Measurements from ENCODE around the gene SFTA2.

- TF ChIP-seq, protein P1, sequence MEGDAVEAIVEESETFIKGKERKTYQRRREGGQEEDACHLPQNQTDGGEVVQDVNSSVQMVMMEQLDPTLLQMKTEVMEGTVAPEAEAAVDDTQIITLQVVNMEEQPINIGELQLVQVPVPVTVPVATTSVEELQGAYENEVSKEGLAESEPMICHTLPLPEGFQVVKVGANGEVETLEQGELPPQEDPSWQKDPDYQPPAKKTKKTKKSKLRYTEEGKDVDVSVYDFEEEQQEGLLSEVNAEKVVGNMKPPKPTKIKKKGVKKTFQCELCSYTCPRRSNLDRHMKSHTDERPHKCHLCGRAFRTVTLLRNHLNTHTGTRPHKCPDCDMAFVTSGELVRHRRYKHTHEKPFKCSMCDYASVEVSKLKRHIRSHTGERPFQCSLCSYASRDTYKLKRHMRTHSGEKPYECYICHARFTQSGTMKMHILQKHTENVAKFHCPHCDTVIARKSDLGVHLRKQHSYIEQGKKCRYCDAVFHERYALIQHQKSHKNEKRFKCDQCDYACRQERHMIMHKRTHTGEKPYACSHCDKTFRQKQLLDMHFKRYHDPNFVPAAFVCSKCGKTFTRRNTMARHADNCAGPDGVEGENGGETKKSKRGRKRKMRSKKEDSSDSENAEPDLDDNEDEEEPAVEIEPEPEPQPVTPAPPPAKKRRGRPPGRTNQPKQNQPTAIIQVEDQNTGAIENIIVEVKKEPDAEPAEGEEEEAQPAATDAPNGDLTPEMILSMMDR (IDR thresholded peaks at IDR 0.05), result peak; percentile 70
- TF ChIP-seq POLR2AphosphoS5 (IDR thresholded peaks at IDR 0.05; ENCODE audit: low read depth, low read length) (no peak), FOXM1 (IDR thresholded peaks at IDR 0.05; ENCODE audit: low read depth) (no peak), RXRA (IDR thresholded peaks at IDR 0.05; ENCODE audit: borderline replicate concordance, low read depth) (no peak), TAF1 (IDR thresholded peaks at IDR 0.05; ENCODE audit: borderline replicate concordance, low read depth, low read length) (no peak), YY1 (IDR thresholded peaks at IDR 0.05; ENCODE audit: low read depth) (no peak), GATA2 (CRISPR knock-in tag; IDR thresholded peaks at IDR 0.05) (no peak), ELF1 (IDR thresholded peaks at IDR 0.05) (no peak), MXI1 (IDR thresholded peaks at IDR 0.05; ENCODE audit: low read depth, low read length) (no peak)
Observed at GRCh38 chr6:30915591-30915946, 16.4 kb downstream of the SFTA2 start.
